Mesenchymal stem cell (in vitro differentiated cells and primary cell): ENCODE measurements around the gene PPP1R9B.
A peak's percentile ranks its signal among the peaks of the same experiment; 100 is the strongest.

ENCODE experiments used
- DNase-seq: peaks from one replicate; pipeline ENCODE4 v3.0.0-alpha.2; 2013
- H2AFZ ChIP-seq: one replicate; pipeline ENCODE4 v1.6.1; 2013; ENCODE audit warnings: low read depth, mild to moderate bottlenecking, control low read depth, inconsistent platforms, low read length, moderate library complexity
- H2AK5ac ChIP-seq: 2 replicates; pipeline ENCODE4 v1.6.1; 2013; ENCODE audit warnings: low read length, moderate library complexity, mild to moderate bottlenecking, inconsistent platforms; ENCODE audit not compliant: severe bottlenecking
- H2BK120ac ChIP-seq: one replicate; pipeline ENCODE4 v1.6.1; 2013; ENCODE audit warnings: low read depth, mild to moderate bottlenecking, inconsistent platforms, low read length, moderate library complexity
- H2BK12ac ChIP-seq, 2 experiments: one replicate each; pipeline ENCODE4 v1.6.1; 2013; ENCODE audit warnings: inconsistent platforms in 2 of 2, low read length in 2 of 2, mild to moderate bottlenecking in 2 of 2, moderate library complexity in 2 of 2, control low read depth in 1 of 2
- H2BK15ac ChIP-seq: one replicate; pipeline ENCODE4 v1.6.1; 2013; ENCODE audit warnings: mild to moderate bottlenecking, low read depth, inconsistent platforms; ENCODE audit not compliant: poor library complexity, severe bottlenecking
- H2BK5ac ChIP-seq: 2 replicates; pipeline ENCODE4 v1.6.1; 2013; ENCODE audit warnings: low read depth, mild to moderate bottlenecking, low read length, control low read depth, inconsistent platforms; ENCODE audit not compliant: poor library complexity, severe bottlenecking
- H3K14ac ChIP-seq, 2 experiments: one replicate each; pipeline ENCODE4 v1.6.1; 2013; ENCODE audit warnings: inconsistent platforms in 2 of 2, low read length in 2 of 2, control low read depth in 1 of 2, mild to moderate bottlenecking in 1 of 2, moderate library complexity in 1 of 2
- H3K18ac ChIP-seq, 2 experiments: one replicate each; pipeline ENCODE4 v1.6.1; 2013; ENCODE audit warnings: inconsistent platforms in 2 of 2, low read length in 2 of 2, control low read depth in 1 of 2, low read depth in 1 of 2, mild to moderate bottlenecking in 1 of 2
- H3K23ac ChIP-seq, 2 experiments: one replicate each; pipeline ENCODE4 v1.6.1; 2013; ENCODE audit warnings: inconsistent platforms in 2 of 2, low read length in 2 of 2, mild to moderate bottlenecking in 2 of 2, moderate library complexity in 2 of 2, control low read depth in 1 of 2
- H3K27ac ChIP-seq: 2 replicates; pipeline ENCODE4 v1.5.1; 2013; ENCODE audit warnings: mild to moderate bottlenecking, moderate library complexity, low read length, control low read depth, inconsistent platforms; ENCODE audit not compliant: poor library complexity, severe bottlenecking
- H3K27me3 ChIP-seq, 2 experiments: 2 replicates each; pipeline versions ENCODE4 v1.6.1 to v1.7.0; 2013; ENCODE audit warnings: low read length in 2 of 2, mild to moderate bottlenecking in 2 of 2, moderate library complexity in 2 of 2, control low read depth in 1 of 2, inconsistent platforms in 1 of 2; ENCODE audit not compliant: control insufficient read depth in 1 of 2, insufficient read depth in 1 of 2
- H3K36me3 ChIP-seq, 2 experiments: 2 replicates each; pipeline versions ENCODE4 v1.6.1 to v1.7.0; 2013; ENCODE audit warnings: low read length in 2 of 2, control low read depth in 1 of 2, inconsistent platforms in 1 of 2, low read depth in 1 of 2, mild to moderate bottlenecking in 1 of 2; ENCODE audit not compliant: insufficient read depth in 2 of 2, control insufficient read depth in 1 of 2
- H3K4ac ChIP-seq, 2 experiments: one replicate each; pipeline ENCODE4 v1.6.1; 2013; ENCODE audit warnings: inconsistent platforms in 2 of 2, low read length in 2 of 2, mild to moderate bottlenecking in 2 of 2, moderate library complexity in 2 of 2, control low read depth in 1 of 2, low read depth in 1 of 2
- H3K4me1 ChIP-seq: 2 replicates; pipeline ENCODE4 v1.6.1; 2013; ENCODE audit warnings: low read depth, low read length, control low read depth; ENCODE audit not compliant: control insufficient read depth, insufficient read depth
- H3K4me2 ChIP-seq: 2 replicates; pipeline ENCODE4 v1.6.1; 2013; ENCODE audit warnings: low read length, mild to moderate bottlenecking, inconsistent platforms; ENCODE audit not compliant: poor library complexity, severe bottlenecking
- H3K4me3 ChIP-seq, 2 experiments: 2 replicates each; pipeline versions ENCODE4 v1.5.1 to v1.7.0; 2013; ENCODE audit warnings: low read length in 2 of 2, mild to moderate bottlenecking in 2 of 2, control low read depth in 1 of 2, low read depth in 1 of 2; ENCODE audit not compliant: insufficient read depth in 1 of 2
- H3K79me1 ChIP-seq: replicated peaks from 2 replicates; pipeline ENCODE4 v1.6.1; 2013; ENCODE audit warnings: mild to moderate bottlenecking, control low read depth, low read length, inconsistent platforms; ENCODE audit not compliant: poor library complexity, severe bottlenecking
- H3K9ac ChIP-seq: 2 replicates; pipeline ENCODE4 v1.7.0; 2013; ENCODE audit warnings: mild to moderate bottlenecking, low read length, moderate library complexity
- H3K9me3 ChIP-seq: 2 replicates; pipeline ENCODE4 v1.7.0; 2013; ENCODE audit warnings: mild to moderate bottlenecking, low read length; ENCODE audit not compliant: control insufficient read depth
- H4K8ac ChIP-seq: one replicate; pipeline ENCODE4 v1.6.1; 2013; ENCODE audit warnings: inconsistent platforms, mild to moderate bottlenecking, low read length, moderate library complexity
- H4K91ac ChIP-seq: one replicate; pipeline ENCODE4 v1.6.1; 2013; ENCODE audit warnings: mild to moderate bottlenecking, low read length, inconsistent platforms
- WGBS: methylation state at CpG from one replicate; pipeline ENCODE4 v1.1.7; 2013; ENCODE audit warnings: mixed read lengths; 5-methylcytosine and 5-hydroxymethylcytosine counted together

PPP1R9B gene

DNA sequence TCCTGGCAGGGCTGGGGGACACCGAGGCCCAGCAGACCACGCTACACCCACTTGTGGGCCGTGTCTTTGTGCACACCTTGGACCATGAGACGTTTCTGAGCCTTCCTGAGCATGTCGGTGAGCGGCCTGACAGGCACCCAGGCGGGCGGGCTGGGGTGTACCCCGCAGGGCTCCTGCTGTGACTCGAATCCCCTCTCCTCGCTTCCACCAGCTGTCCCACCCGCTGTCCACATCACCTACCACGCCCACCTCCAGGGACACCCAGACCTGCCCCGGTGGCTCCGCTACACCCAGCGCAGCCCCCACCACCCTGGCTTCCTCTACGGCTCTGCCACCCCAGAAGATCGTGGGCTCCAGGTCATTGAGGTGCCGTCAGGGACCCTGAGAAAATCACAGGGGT is 16.9 kb upstream of the PPP1R9B start:
- Histone ChIP-seq H2AK5ac (no peak overlapping the region), H3K27me3 (no peaks in the 10 kb centered on the region), H3K9me3 (no peaks in the 10 kb centered on the region), H3K14ac (no peak overlapping the region), H2BK15ac (peak overlapping the region; percentile 68), H3K18ac (no peak overlapping the region), H3K4me1 (peaks cover 15% of the 10 kb centered on the region), H4K91ac (no peak overlapping the region), H3K4ac (no peak overlapping the region), H3K36me3 (peaks cover 0 to 4% of the 10 kb centered on the region in 2 experiments), H3K23ac (no peak overlapping the region), H2AFZ (no peak overlapping the region), H2BK120ac (no peak overlapping the region), H3K27ac (no peak overlapping the region), H3K9ac (no peak overlapping the region), H3K79me1 (peaks cover 3% of the 10 kb centered on the region), H2BK12ac (no peak overlapping the region), H4K8ac (no peak overlapping the region), H3K4me3 (no peak overlapping the region), H3K4me2 (no peak overlapping the region), H2BK5ac (no peak overlapping the region)
- 91% methylated on average over 18 of the region's 19 CpGs for WGBS
- no peak for DNase-seq

DNA sequence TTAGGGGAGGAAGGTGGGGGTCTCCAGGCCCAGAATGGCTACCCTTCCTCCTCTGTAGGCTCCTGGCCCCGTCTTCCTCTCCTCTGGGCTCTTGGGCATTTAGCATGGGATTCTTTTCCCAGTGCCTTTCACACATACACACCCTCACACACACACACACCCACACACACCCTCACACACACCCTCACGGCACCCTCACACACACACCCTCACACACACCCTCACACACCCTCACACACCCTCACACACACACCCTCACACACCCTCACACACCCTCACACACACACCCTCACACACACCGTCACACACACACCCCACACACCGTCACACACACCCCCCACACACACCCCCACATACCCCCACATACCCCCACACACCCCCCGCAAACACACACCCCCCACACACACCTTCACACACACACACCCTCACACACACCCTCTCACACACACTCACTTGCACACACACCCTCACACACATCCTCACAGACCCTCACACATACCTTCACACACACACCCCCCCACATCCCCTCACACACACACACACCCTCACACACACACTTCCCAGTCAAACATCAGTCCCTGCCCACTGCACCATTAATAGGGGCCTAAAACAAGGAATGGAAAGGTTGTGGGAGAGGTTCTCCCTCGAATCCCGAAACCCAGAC is 16.2 kb upstream of the PPP1R9B start:
- H3K4me3 ChIP-seq, result peak overlapping the region in 1 of 2 experiments; percentile 38
- 84% methylated on average over 6 of the region's 7 CpGs for WGBS
- no peak overlapping the region for H3K23ac ChIP-seq
- H3K4me1 ChIP-seq, result peaks cover 13% of the 10 kb centered on the region
- H4K91ac ChIP-seq, result no peak overlapping the region
- no peak overlapping the region for H3K4me2 ChIP-seq
- no peak overlapping the region for H3K4ac ChIP-seq
- peak overlapping the region in 1 of 2 experiments; percentile 8 for H3K18ac ChIP-seq
- H2BK120ac ChIP-seq, result no peak overlapping the region
- no peaks in the 10 kb centered on the region for H3K9me3 ChIP-seq
- H3K9ac ChIP-seq, result peak overlapping the region; percentile 76
- H3K36me3 ChIP-seq, result no peaks in the 10 kb centered on the region
- H3K14ac ChIP-seq, result no peak overlapping the region
- H2AFZ ChIP-seq, result no peak overlapping the region
- no peaks in the 10 kb centered on the region for H3K27me3 ChIP-seq
- DNase-seq, result no peak
- H2BK15ac ChIP-seq, result peak overlapping the region; percentile 7
- H3K79me1 ChIP-seq, result no peaks in the 10 kb centered on the region
- H3K27ac ChIP-seq, result no peak overlapping the region
- no peak overlapping the region for H4K8ac ChIP-seq
- no peak overlapping the region for H2BK5ac ChIP-seq
- no peak overlapping the region for H2AK5ac ChIP-seq
- peak overlapping the region in 1 of 2 experiments; percentile 49 for H2BK12ac ChIP-seq

DNA sequence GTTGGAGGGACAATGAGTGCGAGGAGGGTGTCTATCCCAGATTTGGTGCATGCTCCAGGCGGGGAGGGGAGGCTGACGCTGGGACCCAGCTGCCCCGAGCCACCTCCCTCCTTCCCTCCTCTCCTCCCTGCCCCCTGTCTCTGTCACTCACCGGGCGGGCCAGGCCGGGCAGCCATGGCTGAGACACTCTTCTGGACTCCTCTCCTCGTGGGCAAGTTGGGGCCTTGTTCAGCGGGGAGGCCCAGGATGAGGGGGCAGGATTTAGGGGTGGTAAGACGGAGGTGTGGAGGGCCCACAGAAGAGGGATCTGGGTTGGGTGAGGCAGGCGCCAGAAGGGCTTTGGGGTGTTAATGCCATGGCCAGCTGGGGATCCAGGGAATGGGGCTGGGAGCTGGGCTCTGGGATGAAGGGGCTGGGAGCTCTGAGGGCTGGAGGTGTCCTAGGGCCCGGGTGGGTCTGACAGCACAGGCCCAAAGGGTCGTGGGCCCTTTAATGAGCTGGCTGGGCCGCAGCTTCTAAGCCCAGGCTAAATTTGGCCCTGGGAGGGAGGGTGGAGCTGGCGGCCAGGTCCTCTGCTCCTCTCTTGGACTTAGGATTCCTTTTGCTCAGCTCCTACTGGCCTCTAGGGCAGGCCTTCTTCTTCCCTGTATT is 15.5 kb upstream of the PPP1R9B start, which contains the start of gene SGCA:
SGCA (plus strand) TSS at position 139 of the 651 bp plus-strand sequence; CDS start at position 175, 36 bp downstream.
- H3K79me1 ChIP-seq, result no peaks in the 10 kb centered on the region
- peak within 1 kb of the TSS in 1 of 2 experiments; percentile 58 for H2BK12ac ChIP-seq
- H3K18ac ChIP-seq, result peak within 1 kb of the TSS in 1 of 2 experiments; percentile 8
- H3K4me3 ChIP-seq, result peak within 1 kb of the TSS; percentile 27 to 38
- peak within 1 kb of the TSS; percentile 41 for H4K91ac ChIP-seq
- no peak within 1 kb of the TSS for H2BK120ac ChIP-seq
- peaks cover 13% of the 10 kb centered on the region for H3K4me1 ChIP-seq
- no peaks in the 10 kb centered on the region for H3K27me3 ChIP-seq
- no peak within 1 kb of the TSS for H3K14ac ChIP-seq
- no peak within 1 kb of the TSS for H3K27ac ChIP-seq
- H4K8ac ChIP-seq, result no peak within 1 kb of the TSS
- no peak within 1 kb of the TSS for H2AFZ ChIP-seq
- DNase-seq, result no peak
- H2BK15ac ChIP-seq, result peak within 1 kb of the TSS; percentile 56
- H3K9me3 ChIP-seq, result no peaks in the 10 kb centered on the region
- H3K9ac ChIP-seq, result peak within 1 kb of the TSS; percentile 76
- H3K36me3 ChIP-seq, result no peaks in the 10 kb centered on the region
- no peak within 1 kb of the TSS for H3K4me2 ChIP-seq
- WGBS, result 66% methylated on average over 12 of the region's 15 CpGs
- peak within 1 kb of the TSS; percentile 19 for H2AK5ac ChIP-seq
- H3K4ac ChIP-seq, result peak within 1 kb of the TSS in 1 of 2 experiments; percentile 8
- H3K23ac ChIP-seq, result no peak within 1 kb of the TSS
- H2BK5ac ChIP-seq, result no peak within 1 kb of the TSS

DNA sequence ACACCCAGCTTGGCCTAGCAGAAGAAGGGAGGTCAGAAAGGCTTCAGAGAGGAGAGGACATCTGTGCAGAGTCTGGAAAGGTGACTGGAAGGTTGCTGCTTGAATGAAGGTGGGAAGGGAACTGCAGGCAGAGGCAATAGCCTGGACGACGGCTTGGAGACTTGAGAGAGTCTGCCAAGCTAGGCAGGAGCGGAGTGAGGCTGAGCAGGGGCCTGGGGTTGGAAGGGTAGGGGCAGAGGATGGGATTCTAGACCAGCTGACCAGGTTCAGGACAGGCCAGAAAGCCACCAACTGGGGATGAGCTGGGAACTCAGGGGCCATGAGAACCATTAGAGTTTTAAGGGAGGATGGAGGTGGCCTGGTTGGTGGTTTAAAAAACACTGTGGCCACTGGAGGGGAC is 15.0 kb upstream of the PPP1R9B start:
- WGBS, result 84% methylated on average over 3 of the region's 3 CpGs
- Histone ChIP-seq H2BK12ac (peak overlapping the region in 1 of 2 experiments; percentile 37), H4K8ac (no peak overlapping the region), H3K18ac (no peak overlapping the region), H2AK5ac (peak overlapping the region; percentile 19), H3K4me1 (peaks cover 17% of the 10 kb centered on the region), H3K4me3 (peak overlapping the region in 1 of 2 experiments; percentile 27), H3K27ac (no peak overlapping the region), H2BK120ac (no peak overlapping the region), H2BK15ac (no peak overlapping the region), H3K9ac (peak overlapping the region; percentile 76), H3K36me3 (no peaks in the 10 kb centered on the region), H3K4ac (peak overlapping the region in 1 of 2 experiments; percentile 8), H3K79me1 (no peaks in the 10 kb centered on the region), H2AFZ (no peak overlapping the region), H3K9me3 (no peaks in the 10 kb centered on the region), H4K91ac (peak overlapping the region; percentile 21), H3K27me3 (no peaks in the 10 kb centered on the region), H3K23ac (no peak overlapping the region), H3K4me2 (no peak overlapping the region), H2BK5ac (no peak overlapping the region), H3K14ac (no peak overlapping the region)
- no peak for DNase-seq
